Measurements from ENCODE around the gene COL5A1. TPM values are rescaled to one million over a fixed set of nuclear protein-coding genes. Genes with fewer than 3 reads are reported as not detected.

COL5A1 gene
- total RNA-seq, 2 experiments from 2014 or later: 0.05 to 0.08 TPM

- Mint-ChIP-seq H3K27me3 (ENCODE audit: low read depth) (no peaks in the 10 kb centered on the region), H3K9me3 (ENCODE audit: insufficient read depth) (no peaks in the 10 kb centered on the region), H3K4me3 (no peak overlapping the region), H3K36me3 (ENCODE audit: low read depth) (no peaks in the 10 kb centered on the region), H3K27ac (no peak overlapping the region), H3K4me1 (ENCODE audit: low read depth) (no peaks in the 10 kb centered on the region)
- DNase-seq (no peak), ATAC-seq (no peak)
- ChIA-PET CTCF (no interaction called here), POLR2A (no interaction called here)
Measured at GRCh38 chr9:134828892-134829291, 187.3 kb downstream of the COL5A1 start.

GRCh38 chr9:134829356-134829937, 187.8 kb downstream of the COL5A1 start:
- POLR2A ChIA-PET: no interaction called here
- CTCF ChIA-PET: no interaction called here
- no peak overlapping the region for H3K4me3 Mint-ChIP-seq
- no peaks in the 10 kb centered on the region for H3K4me1 Mint-ChIP-seq (ENCODE audit: low read depth)
- no peaks in the 10 kb centered on the region for H3K36me3 Mint-ChIP-seq (ENCODE audit: low read depth)
- no peaks in the 10 kb centered on the region for H3K27me3 Mint-ChIP-seq (ENCODE audit: low read depth)
- no peaks in the 10 kb centered on the region for H3K9me3 Mint-ChIP-seq (ENCODE audit: insufficient read depth)
- DNase-seq: no peak
- H3K27ac Mint-ChIP-seq: no peak overlapping the region
- no peak for ATAC-seq

- no peak for DNase-seq
- H3K4me1 Mint-ChIP-seq (ENCODE audit: low read depth): no peaks in the 10 kb centered on the region
- CTCF ChIA-PET: no interaction called here
- H3K9me3 Mint-ChIP-seq (ENCODE audit: insufficient read depth): no peaks in the 10 kb centered on the region
- H3K27ac Mint-ChIP-seq: no peak overlapping the region
- H3K27me3 Mint-ChIP-seq (ENCODE audit: low read depth): no peaks in the 10 kb centered on the region
- H3K4me3 Mint-ChIP-seq: no peak overlapping the region
- no peak for ATAC-seq
- POLR2A ChIA-PET: no interaction called here
- H3K36me3 Mint-ChIP-seq (ENCODE audit: low read depth): no peaks in the 10 kb centered on the region
Measured at GRCh38 chr9:134830126-134830525, 188.5 kb downstream of the COL5A1 start.

- POLR2A ChIA-PET: no interaction called here
- ATAC-seq: no peak
- Mint-ChIP-seq H3K9me3 (ENCODE audit: insufficient read depth) (no peaks in the 10 kb centered on the region), H3K27ac (no peak overlapping the region), H3K36me3 (ENCODE audit: low read depth) (no peaks in the 10 kb centered on the region), H3K27me3 (ENCODE audit: low read depth) (no peaks in the 10 kb centered on the region), H3K4me1 (ENCODE audit: low read depth) (no peaks in the 10 kb centered on the region), H3K4me3 (no peak overlapping the region)
- DNase-seq: no peak
- CTCF ChIA-PET: no interaction called here
Measured at GRCh38 chr9:134830926-134831720, 189.5 kb downstream of the COL5A1 start.

- Mint-ChIP-seq H3K4me1 (ENCODE audit: low read depth) (no peaks in the 10 kb centered on the region), H3K27me3 (ENCODE audit: low read depth) (no peaks in the 10 kb centered on the region), H3K27ac (no peak overlapping the region), H3K36me3 (ENCODE audit: low read depth) (no peaks in the 10 kb centered on the region), H3K9me3 (ENCODE audit: insufficient read depth) (no peaks in the 10 kb centered on the region), H3K4me3 (no peak overlapping the region)
- ChIA-PET CTCF (no interaction called here), POLR2A (no interaction called here)
- DNase-seq: no peak
- no peak for ATAC-seq
Measured at GRCh38 chr9:134832471-134832870, 190.9 kb downstream of the COL5A1 start.

GRCh38 chr9:134833294-134833880, 191.8 kb downstream of the COL5A1 start:
- POLR2A ChIA-PET: no interaction called here

GRCh38 chr9:134834217-134834956, 192.8 kb downstream of the COL5A1 start:
- ChIA-PET CTCF (no interaction called here), POLR2A (no interaction called here)
- Mint-ChIP-seq H3K4me3 (no peak overlapping the region), H3K27me3 (ENCODE audit: low read depth) (no peaks in the 10 kb centered on the region), H3K9me3 (ENCODE audit: insufficient read depth) (no peaks in the 10 kb centered on the region), H3K27ac (no peak overlapping the region), H3K4me1 (ENCODE audit: low read depth) (no peaks in the 10 kb centered on the region), H3K36me3 (ENCODE audit: low read depth) (no peaks in the 10 kb centered on the region)
- no peak for ATAC-seq
- no peak for DNase-seq

More at GRCh38 chr9:134833294-134833880, 191.8 kb downstream of the COL5A1 start:
- CTCF ChIA-PET: no interaction called here
- H3K36me3 Mint-ChIP-seq (ENCODE audit: low read depth): no peaks in the 10 kb centered on the region
- no peak overlapping the region for H3K27ac Mint-ChIP-seq
- ATAC-seq (no peak), DNase-seq (no peak)
- no peaks in the 10 kb centered on the region for H3K4me1 Mint-ChIP-seq (ENCODE audit: low read depth)
- H3K9me3 Mint-ChIP-seq (ENCODE audit: insufficient read depth): no peaks in the 10 kb centered on the region
- no peak overlapping the region for H3K4me3 Mint-ChIP-seq
- no peaks in the 10 kb centered on the region for H3K27me3 Mint-ChIP-seq (ENCODE audit: low read depth)

- Mint-ChIP-seq H3K9me3 (ENCODE audit: insufficient read depth) (no peaks in the 10 kb centered on the region), H3K27ac (no peak overlapping the region), H3K27me3 (ENCODE audit: low read depth) (no peaks in the 10 kb centered on the region), H3K4me3 (no peak overlapping the region), H3K4me1 (ENCODE audit: low read depth) (no peaks in the 10 kb centered on the region), H3K36me3 (ENCODE audit: low read depth) (no peaks in the 10 kb centered on the region)
- ChIA-PET CTCF (no interaction called here), POLR2A (no interaction called here)
- ATAC-seq (no peak), DNase-seq (no peak)
Measured at GRCh38 chr9:134834957-134835419, 193.4 kb downstream of the COL5A1 start.

GRCh38 chr9:134835448-134835847, 193.8 kb downstream of the COL5A1 start:
- ATAC-seq: no peak
- H3K4me3 Mint-ChIP-seq: no peak overlapping the region
- H3K27ac Mint-ChIP-seq: no peak overlapping the region
- no peak for DNase-seq
- POLR2A ChIA-PET: no interaction called here
- no peaks in the 10 kb centered on the region for H3K36me3 Mint-ChIP-seq (ENCODE audit: low read depth)
- H3K9me3 Mint-ChIP-seq (ENCODE audit: insufficient read depth): no peaks in the 10 kb centered on the region
- H3K27me3 Mint-ChIP-seq (ENCODE audit: low read depth): no peaks in the 10 kb centered on the region
- CTCF ChIA-PET: no interaction called here
- no peaks in the 10 kb centered on the region for H3K4me1 Mint-ChIP-seq (ENCODE audit: low read depth)

GRCh38 chr9:134835987-134836386, 194.4 kb downstream of the COL5A1 start:
- Mint-ChIP-seq H3K4me3 (no peak overlapping the region), H3K27ac (no peak overlapping the region), H3K36me3 (ENCODE audit: low read depth) (no peaks in the 10 kb centered on the region), H3K4me1 (ENCODE audit: low read depth) (no peaks in the 10 kb centered on the region), H3K9me3 (ENCODE audit: insufficient read depth) (no peaks in the 10 kb centered on the region), H3K27me3 (ENCODE audit: low read depth) (no peaks in the 10 kb centered on the region)
- ChIA-PET CTCF (no interaction called here), POLR2A (no interaction called here)
- ATAC-seq (no peak), DNase-seq (no peak)

GRCh38 chr9:134836406-134836970, 194.9 kb downstream of the COL5A1 start:
- H3K4me1 Mint-ChIP-seq (ENCODE audit: low read depth): no peaks in the 10 kb centered on the region

GRCh38 chr9:134837529-134837928, 195.9 kb downstream of the COL5A1 start:
- no peak for ATAC-seq
- POLR2A ChIA-PET: no interaction called here

More at GRCh38 chr9:134836406-134836970, 194.9 kb downstream of the COL5A1 start:
- no peak overlapping the region for H3K4me3 Mint-ChIP-seq
- no peak for ATAC-seq
- no peaks in the 10 kb centered on the region for H3K9me3 Mint-ChIP-seq (ENCODE audit: insufficient read depth)
- no peak overlapping the region for H3K27ac Mint-ChIP-seq
- no peaks in the 10 kb centered on the region for H3K36me3 Mint-ChIP-seq (ENCODE audit: low read depth)
- ChIA-PET CTCF (no interaction called here), POLR2A (no interaction called here)
- no peak for DNase-seq
- H3K27me3 Mint-ChIP-seq (ENCODE audit: low read depth): no peaks in the 10 kb centered on the region

More at GRCh38 chr9:134837529-134837928, 195.9 kb downstream of the COL5A1 start:
- H3K36me3 Mint-ChIP-seq (ENCODE audit: low read depth): no peaks in the 10 kb centered on the region
- no peak overlapping the region for H3K27ac Mint-ChIP-seq
- no peak overlapping the region for H3K4me3 Mint-ChIP-seq
- CTCF ChIA-PET: no interaction called here
- H3K9me3 Mint-ChIP-seq (ENCODE audit: insufficient read depth): no peaks in the 10 kb centered on the region
- no peaks in the 10 kb centered on the region for H3K4me1 Mint-ChIP-seq (ENCODE audit: low read depth)
- DNase-seq: no peak
- H3K27me3 Mint-ChIP-seq (ENCODE audit: low read depth): no peaks in the 10 kb centered on the region
